DND-41 (cell line): Measurements from ENCODE around the gene AHNAK.

Experiments
- ATAC-seq: fragments of 200-7000 bp; cut with Tn5 transposase; 3 replicates; pipeline ENCODE4 v1.9.1; 2021; ENCODE audit warnings: low read depth; ENCODE audit not compliant: insufficient read depth
- DNase-seq: peaks from one replicate; pipeline ENCODE4 v3.0.0-alpha.2; 2020
- H2AFZ ChIP-seq: 2 replicates; pipeline ENCODE4 v1.6.0; 2012; ENCODE audit warnings: low read depth, low read length
- H3K27ac ChIP-seq: 2 replicates; pipeline ENCODE4 v1.5.1; 2012; ENCODE audit warnings: low read length, inconsistent platforms
- H3K27me3 ChIP-seq: fragments of 200-600 bp; sonication (generic); 2 replicates; pipeline ENCODE4 v1.6.0; 2012; ENCODE audit warnings: low read length, mild to moderate bottlenecking, inconsistent platforms; ENCODE audit not compliant: insufficient read depth, poor library complexity
- H3K36me3 ChIP-seq: 2 replicates; pipeline ENCODE4 v1.5.1; 2012; ENCODE audit warnings: low read length, inconsistent platforms; ENCODE audit not compliant: insufficient read depth
- H3K4me1 ChIP-seq: 2 replicates; pipeline ENCODE4 v1.5.1; 2012; ENCODE audit warnings: mild to moderate bottlenecking, low read length; ENCODE audit not compliant: insufficient read depth
- H3K4me2 ChIP-seq: 2 replicates; pipeline ENCODE4 v1.6.0; 2012; ENCODE audit warnings: mild to moderate bottlenecking, moderate library complexity, low read length, inconsistent platforms; ENCODE audit not compliant: insufficient read depth
- H3K4me3 ChIP-seq, 2 experiments: fragments of 200-600 bp in 1 of 2; shearing (Covaris generic) in 1 of 2; 2 replicates each; pipeline ENCODE4 v1.5.1; 2012 to 2016; ENCODE audit warnings: inconsistent platforms in 2 of 2, low read length in 2 of 2, mild to moderate bottlenecking in 2 of 2, low read depth in 1 of 2, moderate library complexity in 1 of 2
- H3K79me2 ChIP-seq: 2 replicates; pipeline ENCODE4 v1.6.0; 2012; ENCODE audit warnings: low read length, inconsistent platforms; ENCODE audit not compliant: insufficient read depth
- H3K9ac ChIP-seq: 2 replicates; pipeline ENCODE4 v1.6.0; 2012; ENCODE audit warnings: low read depth, mild to moderate bottlenecking, inconsistent platforms, low read length, moderate library complexity
- H3K9me3 ChIP-seq: 2 replicates; pipeline ENCODE4 v1.5.1; 2012; ENCODE audit warnings: low read length, moderate library complexity, mild to moderate bottlenecking, inconsistent platforms; ENCODE audit not compliant: insufficient read depth, severe bottlenecking
- H4K20me1 ChIP-seq: 2 replicates; pipeline ENCODE4 v1.6.0; 2012; ENCODE audit warnings: low read length; ENCODE audit not compliant: insufficient read depth
- EZH2 ChIP-seq: IDR thresholded peaks from 3 replicates; pipeline ENCODE4 v1.6.1; 2012; ENCODE audit warnings: borderline replicate concordance, low read depth, mild to moderate bottlenecking, moderate library complexity, low read length, inconsistent platforms; ENCODE audit not compliant: severe bottlenecking
- TF ChIP-seq, protein P1 (sequence below): IDR thresholded peaks from 2 replicates; pipeline ENCODE4 v1.5.1; 2012; ENCODE audit warnings: borderline replicate concordance, low read length, moderate library complexity, mild to moderate bottlenecking; ENCODE audit not compliant: poor library complexity, severe bottlenecking; ENCODE audit errors: extremely low read depth

AHNAK gene

GRCh38 chr11:62413060-62413696 lies 133.4 kb downstream of the AHNAK start:
- Histone ChIP-seq H3K27ac (no peak overlapping the region), H3K36me3 (no peaks in the 10 kb centered on the region), H3K79me2 (no peaks in the 10 kb centered on the region), H3K27me3 (peaks cover 3% of the 10 kb centered on the region), H3K4me2 (no peak overlapping the region), H4K20me1 (no peaks in the 10 kb centered on the region), H2AFZ (no peak overlapping the region), H3K4me1 (no peaks in the 10 kb centered on the region), H3K9ac (no peak overlapping the region), H3K4me3 (no peak overlapping the region), H3K9me3 (no peaks in the 10 kb centered on the region)
- ATAC-seq (no peak), DNase-seq (no peak)
- no peak for TF ChIP-seq EZH2
- TF ChIP-seq, protein P1, sequence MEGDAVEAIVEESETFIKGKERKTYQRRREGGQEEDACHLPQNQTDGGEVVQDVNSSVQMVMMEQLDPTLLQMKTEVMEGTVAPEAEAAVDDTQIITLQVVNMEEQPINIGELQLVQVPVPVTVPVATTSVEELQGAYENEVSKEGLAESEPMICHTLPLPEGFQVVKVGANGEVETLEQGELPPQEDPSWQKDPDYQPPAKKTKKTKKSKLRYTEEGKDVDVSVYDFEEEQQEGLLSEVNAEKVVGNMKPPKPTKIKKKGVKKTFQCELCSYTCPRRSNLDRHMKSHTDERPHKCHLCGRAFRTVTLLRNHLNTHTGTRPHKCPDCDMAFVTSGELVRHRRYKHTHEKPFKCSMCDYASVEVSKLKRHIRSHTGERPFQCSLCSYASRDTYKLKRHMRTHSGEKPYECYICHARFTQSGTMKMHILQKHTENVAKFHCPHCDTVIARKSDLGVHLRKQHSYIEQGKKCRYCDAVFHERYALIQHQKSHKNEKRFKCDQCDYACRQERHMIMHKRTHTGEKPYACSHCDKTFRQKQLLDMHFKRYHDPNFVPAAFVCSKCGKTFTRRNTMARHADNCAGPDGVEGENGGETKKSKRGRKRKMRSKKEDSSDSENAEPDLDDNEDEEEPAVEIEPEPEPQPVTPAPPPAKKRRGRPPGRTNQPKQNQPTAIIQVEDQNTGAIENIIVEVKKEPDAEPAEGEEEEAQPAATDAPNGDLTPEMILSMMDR, result no peak

DNA sequence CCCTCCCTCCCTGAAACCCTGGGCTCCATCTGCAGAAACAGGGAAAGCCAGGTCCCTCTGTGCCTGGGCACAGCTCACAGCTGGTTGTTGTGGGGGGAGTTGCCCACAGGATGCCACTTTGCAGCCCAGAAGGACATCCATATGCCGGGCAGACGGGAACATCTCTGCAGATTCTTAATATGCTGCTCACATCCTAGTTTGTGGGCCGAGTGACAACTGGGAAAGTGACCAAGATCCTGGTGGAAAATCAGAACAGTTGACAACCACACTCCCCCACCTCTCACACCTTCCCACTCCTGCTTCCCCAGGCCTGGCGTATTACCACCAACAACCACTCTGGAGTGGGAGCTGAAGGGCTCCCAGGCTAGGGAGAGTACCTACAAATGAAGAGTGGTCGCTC lies 135.1 kb downstream of the AHNAK start:
- ATAC-seq, result no peak

GRCh38 chr11:62410972-62411371 lies 135.6 kb downstream of the AHNAK start:
- no peaks in the 10 kb centered on the region for H3K79me2 ChIP-seq
- TF ChIP-seq, protein P1, result no peak
- TF ChIP-seq EZH2, result no peak
- no peak overlapping the region for H3K27ac ChIP-seq
- H3K4me2 ChIP-seq, result no peak overlapping the region
- DNase-seq (no peak), ATAC-seq (no peak)
- H3K9me3 ChIP-seq, result no peaks in the 10 kb centered on the region
- H3K27me3 ChIP-seq, result no peaks in the 10 kb centered on the region
- H3K9ac ChIP-seq, result no peak overlapping the region
- H3K36me3 ChIP-seq, result no peaks in the 10 kb centered on the region
- no peaks in the 10 kb centered on the region for H3K4me1 ChIP-seq
- no peak overlapping the region for H2AFZ ChIP-seq
- no peak overlapping the region for H3K4me3 ChIP-seq
- no peaks in the 10 kb centered on the region for H4K20me1 ChIP-seq

More for the DNA sequence above, 135.1 kb downstream of the AHNAK start:
- H3K4me1 ChIP-seq, result no peaks in the 10 kb centered on the region
- no peaks in the 10 kb centered on the region for H3K27me3 ChIP-seq
- no peak overlapping the region for H3K4me3 ChIP-seq
- no peak overlapping the region for H3K9ac ChIP-seq
- no peaks in the 10 kb centered on the region for H3K79me2 ChIP-seq
- DNase-seq, result no peak
- H4K20me1 ChIP-seq, result no peaks in the 10 kb centered on the region
- TF ChIP-seq, protein P1, result no peak
- no peak for TF ChIP-seq EZH2
- no peaks in the 10 kb centered on the region for H3K36me3 ChIP-seq
- H2AFZ ChIP-seq, result no peak overlapping the region
- no peak overlapping the region for H3K4me2 ChIP-seq
- no peak overlapping the region for H3K27ac ChIP-seq
- H3K9me3 ChIP-seq, result no peaks in the 10 kb centered on the region
